Activated CD4-positive, CD25-positive, alpha-beta regulatory T cell (primary cell): Measurements from ENCODE around the gene KRTAP1-4.
"Not testable (repeated sequence)": the region's sequence is repeated elsewhere in the genome, so short reads cannot be mapped to it uniquely, and the experiment has no call there.

Source experiments
- DNase-seq, 4 experiments: peaks; one replicate each; lab custom pipeline; 2025; lab: John Stamatoyannopoulos, UW

The KRTAP1-4 gene

DNA sequence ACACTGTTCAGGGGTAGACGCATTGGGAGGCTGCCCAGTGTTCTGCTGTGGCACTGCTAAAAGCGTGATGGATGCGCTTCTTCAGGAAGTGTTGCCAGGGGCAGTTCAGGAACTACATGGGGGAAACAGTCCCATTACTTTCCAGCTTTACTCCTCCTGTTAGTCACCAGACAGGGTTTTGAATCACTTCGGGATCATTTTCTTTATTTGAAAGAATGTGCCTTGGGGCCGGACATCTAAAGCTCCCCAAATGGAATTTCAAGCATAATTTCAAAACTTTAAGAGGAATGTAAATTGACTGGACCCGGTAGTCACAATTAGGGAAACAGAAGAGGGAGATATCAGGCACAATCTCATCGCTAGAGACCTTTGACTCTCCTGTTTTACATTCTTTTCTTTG lies 18.4 kb upstream of the KRTAP1-4 start:
- no peak for DNase-seq

DNA sequence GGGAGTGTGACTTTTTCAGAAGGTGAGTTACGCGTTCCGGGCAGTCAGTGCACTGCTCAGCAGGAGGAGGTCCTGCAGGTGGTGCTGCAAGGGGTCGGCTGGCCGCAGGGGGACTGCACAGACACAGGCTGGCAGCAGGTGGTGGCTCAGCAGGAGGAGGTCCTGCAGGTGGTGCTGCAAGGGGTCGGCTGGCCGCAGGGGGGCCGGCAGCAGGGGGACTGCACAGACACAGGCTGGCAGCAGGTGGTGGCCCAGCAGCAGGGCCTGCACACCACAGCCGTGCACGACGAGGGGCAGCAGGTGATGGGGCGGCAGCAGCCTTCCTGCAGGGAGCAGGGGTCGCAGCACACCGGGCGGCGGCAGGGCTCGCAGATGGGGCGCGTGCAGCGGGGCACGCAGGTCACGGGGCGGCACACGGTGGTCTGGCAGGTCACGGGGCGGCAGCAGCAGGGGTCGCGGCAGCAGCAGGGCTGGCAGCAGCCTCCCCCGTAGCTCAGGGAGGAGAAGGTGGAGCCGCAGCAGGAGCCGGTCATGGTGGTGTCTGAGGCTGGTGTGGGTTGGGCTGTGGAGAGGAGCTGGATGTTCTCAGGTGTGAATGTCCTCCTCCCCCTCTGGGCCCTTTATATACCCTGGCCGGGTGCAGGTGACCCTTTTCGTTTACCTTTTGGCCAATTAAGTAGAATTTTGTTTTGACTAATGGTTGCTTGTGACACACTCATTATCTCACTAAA lies 16.9 kb upstream of the KRTAP1-4 start, which contains the start of gene KRTAP2-1:
KRTAP2-1 (minus strand) TSS at position 582 of the 731 bp plus-strand sequence; CDS start at position 533, 49 bp downstream.
- not testable (repeated sequence) for DNase-seq

DNA sequence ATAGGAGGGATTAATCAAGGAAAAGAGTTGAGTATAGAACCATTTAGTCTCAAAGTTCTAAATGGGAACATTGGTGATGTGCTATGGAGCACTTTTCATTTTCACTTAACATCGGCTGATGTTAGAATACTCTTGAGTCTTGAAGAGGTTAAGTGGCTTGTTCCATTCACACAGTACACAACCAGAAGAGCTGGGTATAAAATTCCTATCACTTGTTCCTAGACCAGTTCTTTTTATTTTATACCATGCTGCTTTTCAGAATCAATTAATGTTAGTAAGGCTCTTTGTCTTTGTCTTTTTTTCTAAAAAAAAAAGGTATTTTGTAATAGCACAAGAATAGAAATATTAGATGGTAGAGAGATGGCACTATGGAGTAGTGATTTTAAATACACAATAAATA lies 13.0 kb upstream of the KRTAP1-4 start:
- no peak for DNase-seq

DNA sequence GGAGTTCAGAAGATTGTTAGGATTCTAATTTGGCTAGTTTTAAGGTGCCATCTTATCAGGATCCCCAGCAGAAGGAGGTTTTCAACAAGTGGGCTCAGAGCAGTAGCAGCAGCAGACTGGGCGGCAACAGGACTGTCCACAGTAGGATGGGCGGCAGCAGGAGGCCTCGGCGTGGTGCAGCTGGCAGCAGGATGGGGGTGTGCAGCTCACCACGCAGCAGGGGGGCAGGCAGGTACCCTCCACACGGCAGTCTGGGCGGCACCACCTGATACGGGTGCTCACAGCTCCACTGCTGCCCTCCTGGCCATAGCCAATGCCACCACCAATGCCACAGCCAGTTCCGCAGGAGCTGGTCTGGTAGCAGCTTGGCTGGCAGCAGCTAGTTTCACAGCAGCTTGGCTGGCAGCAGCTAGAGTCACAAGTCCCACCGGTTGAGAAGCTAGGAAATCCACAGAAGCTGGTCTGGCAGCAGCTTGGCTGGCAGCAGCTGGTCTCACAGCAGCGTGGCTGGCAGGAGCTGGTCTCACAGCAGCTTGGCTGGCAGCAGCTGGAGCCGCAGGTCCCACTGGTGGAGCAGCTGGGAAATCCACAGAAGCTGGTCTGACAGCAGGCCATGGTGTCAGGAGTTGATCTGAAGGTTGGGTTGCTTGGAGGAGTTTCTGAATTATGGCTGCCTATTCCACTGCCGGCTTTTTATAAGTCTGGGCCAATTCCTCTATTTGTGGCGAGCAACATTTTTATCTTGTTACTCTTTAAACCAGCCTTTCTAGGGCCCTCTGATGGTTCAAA lies 11.0 kb upstream of the KRTAP1-4 start, which contains the start of gene KRTAP1-1:
KRTAP1-1 (minus strand) TSS at position 668 of the 789 bp plus-strand sequence; CDS start at position 615, 53 bp downstream.
- not testable (repeated sequence) for DNase-seq

DNA sequence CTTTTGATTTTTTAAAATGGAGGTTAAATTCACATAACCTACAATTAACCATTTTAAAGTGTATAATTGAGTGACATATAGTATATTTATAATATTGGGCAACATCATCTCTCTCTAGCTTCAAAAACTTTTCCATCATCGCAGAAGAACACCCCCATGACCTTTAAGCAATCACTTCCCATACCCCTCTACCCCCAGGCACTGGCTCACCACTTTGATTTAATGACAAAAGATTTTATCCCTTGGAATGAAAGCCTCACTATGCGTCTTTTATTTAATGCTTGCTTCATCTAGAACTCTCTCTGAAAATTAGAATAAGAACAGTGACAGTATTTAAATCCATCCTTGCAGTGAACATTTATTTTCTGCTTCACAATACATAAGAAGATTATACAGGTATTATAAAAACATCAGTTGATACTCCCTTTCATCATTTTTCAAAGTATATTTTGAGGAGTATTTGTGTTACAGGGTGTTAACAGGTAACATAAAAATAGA lies 7.9 kb upstream of the KRTAP1-4 start:
- no peak for DNase-seq

DNA sequence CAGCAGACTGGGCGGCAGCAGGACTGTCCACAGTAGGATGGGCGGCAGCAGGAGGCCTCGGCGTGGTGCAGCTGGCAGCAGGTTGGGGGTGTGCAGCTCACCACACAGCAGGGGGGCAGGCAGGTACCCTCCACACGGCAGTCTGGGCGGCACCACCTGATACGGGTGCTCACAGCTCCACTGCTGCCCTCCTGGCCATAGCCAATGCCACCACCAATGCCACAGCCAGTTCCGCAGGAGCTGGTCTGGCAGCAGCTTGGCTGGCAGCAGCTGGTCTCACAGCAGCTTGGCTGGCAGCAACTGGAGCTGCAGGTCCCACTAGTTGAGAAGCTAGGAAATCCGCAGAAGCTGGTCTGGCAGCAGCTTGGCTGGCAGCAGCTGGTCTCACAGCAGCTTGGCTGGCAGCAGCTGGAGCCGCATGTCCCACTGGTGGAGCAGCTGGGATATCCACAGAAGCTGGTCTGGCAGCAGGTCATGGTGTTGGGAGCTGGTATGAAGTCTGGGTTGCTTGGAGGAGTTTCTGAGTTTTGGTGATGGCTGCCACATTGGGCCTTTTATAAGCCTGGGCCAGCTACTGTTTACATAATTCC lies 4.4 kb upstream of the KRTAP1-4 start, which contains the start of gene KRTAP1-3:
KRTAP1-3 (minus strand) TSS at position 529 of the 590 bp plus-strand sequence; CDS start at position 476, 53 bp downstream.
- not testable (repeated sequence) for DNase-seq

DNA sequence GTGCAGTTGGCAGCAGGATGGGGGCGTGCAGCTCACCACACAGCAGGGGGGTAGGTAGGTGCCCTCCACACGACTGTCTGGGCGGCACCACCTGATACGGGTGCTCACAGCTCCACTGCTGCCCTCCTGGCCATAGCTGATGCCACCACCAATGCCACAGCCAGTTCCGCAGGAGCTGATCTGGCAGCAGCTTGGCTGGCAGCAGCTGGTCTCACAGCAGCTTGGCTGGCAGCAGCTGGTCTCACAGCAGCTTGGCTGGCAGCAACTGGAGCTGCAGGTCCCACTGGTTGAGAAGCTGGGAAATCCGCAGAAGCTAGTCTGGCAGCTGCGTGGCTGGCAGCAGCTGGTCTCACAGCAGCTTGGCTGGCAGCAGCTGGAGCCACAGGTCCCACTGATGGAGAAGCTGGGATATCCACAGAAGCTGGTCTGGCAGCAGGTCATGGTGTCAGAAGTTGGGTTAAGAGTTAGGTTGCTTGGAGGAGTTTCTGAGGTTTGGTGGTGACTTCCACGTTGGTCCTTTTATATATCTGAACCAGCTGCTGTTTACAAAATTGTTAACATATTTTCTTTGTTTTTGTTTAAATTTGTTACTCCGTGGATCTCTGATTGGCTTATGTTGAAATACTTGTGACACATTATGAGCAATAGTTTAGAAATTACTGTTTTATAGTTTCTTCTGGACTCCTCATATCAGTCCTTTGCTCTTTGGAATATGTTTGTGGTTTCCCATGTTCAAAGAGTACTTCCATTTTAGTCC lies 3.1 kb downstream of the KRTAP1-4 start, which contains the start of gene KRTAP1-5:
KRTAP1-5 (minus strand) TSS at position 494 of the 757 bp plus-strand sequence; CDS start at position 441, 53 bp downstream.
- no peak for DNase-seq

DNA sequence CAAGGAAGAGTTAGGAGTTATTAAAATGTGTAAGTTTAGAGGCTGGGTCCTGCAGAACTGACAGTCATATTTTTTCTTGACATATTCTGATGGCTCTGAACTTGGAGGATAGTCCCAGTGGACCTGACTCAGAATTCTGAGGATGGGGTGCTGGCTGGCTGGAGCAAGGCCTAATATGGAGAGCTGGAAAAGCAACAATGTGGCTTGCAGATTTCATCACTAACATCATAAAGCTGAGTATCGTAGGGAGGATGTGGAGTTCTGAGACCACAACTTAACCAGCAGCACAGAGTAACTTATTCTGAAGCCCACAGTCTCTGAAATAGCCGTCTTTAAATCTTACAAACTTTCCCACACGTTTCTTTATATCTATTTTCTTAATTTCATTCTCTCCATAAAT lies 5.3 kb downstream of the KRTAP1-4 start:
- no peak for DNase-seq

DNA sequence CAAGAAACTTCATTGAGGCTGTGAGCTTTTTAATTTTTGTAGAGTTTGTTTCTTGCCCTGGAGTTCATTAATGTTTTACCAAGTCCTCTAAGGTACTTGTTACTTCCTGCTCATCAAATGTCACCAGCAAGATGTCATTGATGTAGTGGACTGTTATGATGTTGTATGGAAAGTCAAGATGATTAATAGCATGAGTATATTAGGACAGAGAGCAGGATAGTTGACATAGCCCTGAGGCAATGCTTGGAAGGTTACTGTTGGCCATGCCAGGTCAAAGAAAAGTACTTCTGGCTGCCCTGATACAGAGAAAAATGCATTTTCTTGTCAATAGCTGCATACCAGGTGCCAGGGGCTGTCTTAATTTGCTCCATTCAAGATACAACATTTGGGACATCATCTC lies 9.7 kb downstream of the KRTAP1-4 start:
- no peak for DNase-seq

DNA sequence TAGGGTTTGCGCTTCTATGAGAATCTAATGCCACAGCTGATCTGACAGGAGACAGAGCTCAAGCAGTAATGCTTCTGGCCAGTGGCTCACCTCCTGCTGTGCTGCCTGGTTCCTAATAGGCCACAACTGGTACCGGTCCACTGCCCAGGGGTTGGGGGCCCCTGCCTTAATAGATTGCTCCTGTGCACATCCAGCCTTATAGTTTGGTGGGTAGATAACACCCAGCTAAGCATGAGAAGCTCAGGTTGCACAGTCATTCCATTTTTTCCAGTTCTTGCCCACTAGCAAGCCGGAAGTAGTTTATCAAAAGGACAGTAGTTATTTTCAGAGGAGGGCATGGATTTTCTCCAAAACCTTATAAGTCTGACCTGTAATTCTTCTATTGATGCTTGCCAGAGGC lies 10.6 kb downstream of the KRTAP1-4 start:
- no peak for DNase-seq

DNA sequence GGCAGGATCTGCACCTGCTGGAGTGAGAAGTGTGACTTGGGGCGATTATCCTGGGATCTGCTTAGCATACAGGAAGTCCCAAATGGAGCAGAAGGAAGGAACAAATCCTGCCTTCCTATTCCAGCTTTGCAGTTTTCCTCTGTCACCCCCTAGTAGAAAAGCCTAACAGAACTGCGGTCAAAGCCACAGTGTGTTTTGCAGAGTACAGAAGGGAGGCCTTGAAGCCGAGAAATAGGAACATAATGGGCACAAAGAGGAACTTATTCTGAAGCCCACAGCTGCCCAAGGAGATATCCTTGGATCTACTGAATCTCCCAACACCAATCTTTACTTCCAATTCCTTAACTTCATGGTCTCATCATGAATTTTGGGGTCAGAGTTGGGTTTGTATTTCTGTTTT lies 11.5 kb downstream of the KRTAP1-4 start:
- no peak for DNase-seq

DNA sequence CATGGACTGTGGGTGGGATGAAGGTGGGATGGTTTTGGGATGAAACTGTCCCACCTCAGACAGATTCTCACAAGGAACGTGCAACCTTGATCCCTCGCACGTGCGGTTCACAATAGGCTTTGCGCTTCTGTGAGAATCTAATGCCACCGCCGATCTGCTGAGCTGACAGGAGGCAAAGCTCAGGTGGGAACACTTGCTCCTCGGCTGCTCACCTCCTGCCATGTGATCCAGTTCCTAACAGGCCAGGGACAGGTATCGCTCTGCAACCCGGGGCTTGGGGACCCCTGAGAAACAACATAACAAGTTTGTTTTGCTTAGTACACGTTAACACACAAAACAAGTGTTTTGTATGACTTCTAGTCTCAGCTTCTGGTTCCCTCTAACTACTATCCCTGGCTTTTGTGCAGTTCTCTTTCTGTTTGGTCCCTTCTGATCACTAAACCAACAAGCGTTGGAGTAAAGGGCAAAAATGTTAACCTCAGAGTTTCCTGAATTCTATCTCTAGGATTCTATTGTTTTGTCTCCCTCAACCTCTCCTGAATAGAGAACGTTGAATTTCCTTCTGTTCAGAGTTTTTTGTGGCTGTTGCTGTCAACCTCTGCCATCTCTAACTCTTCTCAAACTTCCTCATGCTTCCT lies 13.3 kb downstream of the KRTAP1-4 start:
- DNase-seq: no peak

DNA sequence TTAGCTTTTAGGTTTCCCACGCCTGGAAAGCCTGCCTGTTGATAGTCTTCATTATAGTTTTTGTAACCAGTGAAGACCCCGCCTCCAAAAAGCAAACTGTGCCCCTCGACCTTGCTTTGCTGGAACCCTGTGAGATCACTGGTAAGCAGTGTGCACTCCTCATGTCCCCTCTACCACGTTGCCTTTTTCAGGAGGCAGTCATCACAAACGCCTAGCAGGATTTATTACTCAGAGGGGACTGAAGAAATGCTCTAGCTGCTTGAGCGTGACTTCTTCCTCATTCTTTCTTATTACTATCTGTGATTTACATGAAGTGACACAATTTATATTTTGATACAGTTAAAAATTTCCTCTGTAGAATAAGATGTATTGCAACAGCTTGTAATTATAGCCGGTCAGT lies 14.5 kb downstream of the KRTAP1-4 start:
- no peak for DNase-seq

DNA sequence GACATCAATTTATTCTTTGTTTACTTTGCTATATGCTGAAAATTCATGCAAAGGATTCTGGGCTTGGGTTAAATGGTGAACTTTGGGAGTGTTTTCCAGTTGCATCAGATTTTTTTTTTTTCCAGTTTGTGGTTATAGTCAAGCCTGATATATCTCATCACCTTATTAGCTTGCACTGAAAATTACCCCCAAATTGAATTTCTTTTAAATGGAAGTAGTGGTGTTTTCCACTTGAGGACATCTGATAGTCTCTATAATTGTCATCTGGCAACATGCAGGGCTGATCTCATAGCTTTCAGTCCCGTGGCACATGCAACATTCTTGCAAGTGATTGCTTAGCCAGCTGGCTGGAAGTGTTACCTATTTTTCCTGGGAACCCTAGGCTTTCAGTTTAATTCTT lies 16.4 kb downstream of the KRTAP1-4 start:
- no peak for DNase-seq

DNA sequence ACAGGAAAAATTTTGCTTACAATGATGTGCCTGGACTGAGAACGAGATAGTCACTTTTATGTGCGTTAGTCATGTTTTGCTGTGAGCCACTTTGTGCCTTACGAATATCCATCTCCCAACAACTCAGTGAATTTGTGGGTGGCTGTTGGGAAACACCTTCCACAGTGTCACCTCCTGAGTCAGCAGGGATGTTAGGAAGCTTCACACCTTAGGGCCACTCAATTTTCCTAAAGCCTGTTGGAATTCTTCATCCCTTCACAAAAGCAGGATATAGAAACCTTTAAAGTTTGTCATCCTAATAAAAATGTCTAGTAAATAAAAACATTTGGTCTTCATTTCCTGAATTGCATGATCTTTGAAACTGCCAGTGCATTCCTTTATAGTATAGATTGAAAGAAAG lies 16.8 kb downstream of the KRTAP1-4 start:
- DNase-seq: no peak

DNA sequence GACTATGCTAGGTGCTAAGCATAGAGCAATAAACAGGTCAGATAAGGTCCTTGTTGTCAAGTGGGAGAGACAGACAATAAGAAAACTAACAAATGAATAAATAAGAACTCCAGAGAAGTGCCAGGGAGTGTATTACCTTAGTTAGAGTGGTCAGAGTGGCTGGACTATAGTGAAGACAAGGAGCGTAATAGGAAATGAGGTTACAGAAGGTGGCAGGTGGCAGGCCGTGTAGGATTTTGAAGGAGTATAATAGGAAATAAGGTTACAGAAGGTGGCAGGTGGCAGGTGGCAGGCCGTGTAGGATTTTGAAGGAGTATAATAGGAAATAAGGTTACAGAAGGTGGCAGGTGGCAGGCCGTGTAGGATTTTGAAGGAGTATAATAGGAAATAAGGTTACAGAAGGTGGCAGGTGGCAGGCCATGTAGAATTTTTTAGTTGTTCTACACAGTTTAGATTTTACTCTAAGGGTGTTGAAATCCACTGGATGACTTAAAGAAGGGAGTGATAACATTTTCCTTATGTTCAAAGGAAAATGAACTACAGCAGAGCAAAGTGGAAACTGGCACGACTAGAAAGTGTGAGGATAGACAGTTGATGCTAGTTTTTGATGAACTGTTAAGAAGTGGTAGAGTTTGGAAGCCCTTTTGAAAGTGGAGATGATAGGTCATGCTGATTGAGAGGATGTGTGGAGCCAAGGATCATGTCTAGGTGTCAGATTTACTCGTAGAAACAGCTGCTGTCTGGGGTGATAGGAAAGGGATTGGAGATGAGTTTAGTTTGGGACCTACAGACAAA lies 17.5 kb downstream of the KRTAP1-4 start:
- no peak for DNase-seq

DNA sequence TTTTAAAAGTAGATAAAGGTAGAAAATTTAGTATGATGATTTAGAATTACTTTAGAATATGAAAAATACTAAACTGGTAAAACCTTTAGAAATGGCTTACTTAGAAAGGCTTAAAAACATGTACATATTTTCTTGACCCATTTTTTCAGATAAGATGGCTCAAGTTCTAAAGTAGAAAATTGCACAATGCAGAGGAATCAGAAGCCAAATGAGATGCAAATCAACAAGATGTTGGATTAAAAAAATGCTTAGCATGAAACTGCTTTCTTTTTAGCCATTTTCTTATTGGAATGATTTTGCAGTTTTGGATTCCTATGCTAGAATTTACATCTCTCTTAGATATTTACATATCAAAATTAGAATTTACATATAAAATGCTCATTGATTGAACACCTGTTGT lies 19.6 kb downstream of the KRTAP1-4 start:
- no peak for DNase-seq

DNA sequence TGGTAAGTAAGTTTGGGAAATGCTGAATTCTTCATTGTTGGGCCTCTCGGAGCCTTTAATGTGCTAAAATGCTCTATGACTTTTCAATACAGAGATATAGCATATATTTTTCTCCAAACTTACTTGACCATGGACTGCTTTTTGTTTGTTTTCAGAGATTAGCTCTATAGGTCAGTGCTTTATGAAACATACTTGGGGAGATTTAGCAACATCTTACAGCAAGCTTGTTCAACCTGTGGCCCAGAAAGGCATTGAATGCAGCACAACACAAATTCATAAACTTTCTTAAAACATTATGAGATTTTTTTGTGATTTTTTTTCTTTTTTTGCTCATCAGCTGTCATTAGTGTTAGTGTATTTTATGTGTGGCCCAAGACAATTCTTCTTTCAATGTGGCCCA lies 20.1 kb downstream of the KRTAP1-4 start:
- DNase-seq: no peak

DNA sequence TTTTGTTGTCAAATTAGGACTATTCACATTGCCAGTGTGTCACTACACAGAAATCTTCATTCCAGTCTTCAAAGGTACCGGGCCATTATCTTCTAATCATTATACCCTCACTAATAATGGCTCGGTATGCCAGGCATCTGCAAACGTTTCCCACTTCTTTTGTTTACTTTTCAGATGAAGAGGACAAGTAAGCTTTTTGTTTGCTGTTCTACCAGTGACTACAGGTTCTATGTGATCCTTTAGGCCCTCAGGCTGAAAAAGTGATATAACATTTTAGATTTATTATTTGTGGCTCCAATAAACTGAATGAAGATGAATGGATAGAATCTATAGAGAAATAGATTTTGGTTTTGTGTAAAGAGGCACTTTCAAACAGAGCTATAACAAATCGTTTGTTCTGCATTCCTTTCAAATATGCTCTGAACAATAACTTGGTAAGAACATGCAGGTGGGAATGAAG lies 20.7 kb downstream of the KRTAP1-4 start:
- DNase-seq: no peak

DNA sequence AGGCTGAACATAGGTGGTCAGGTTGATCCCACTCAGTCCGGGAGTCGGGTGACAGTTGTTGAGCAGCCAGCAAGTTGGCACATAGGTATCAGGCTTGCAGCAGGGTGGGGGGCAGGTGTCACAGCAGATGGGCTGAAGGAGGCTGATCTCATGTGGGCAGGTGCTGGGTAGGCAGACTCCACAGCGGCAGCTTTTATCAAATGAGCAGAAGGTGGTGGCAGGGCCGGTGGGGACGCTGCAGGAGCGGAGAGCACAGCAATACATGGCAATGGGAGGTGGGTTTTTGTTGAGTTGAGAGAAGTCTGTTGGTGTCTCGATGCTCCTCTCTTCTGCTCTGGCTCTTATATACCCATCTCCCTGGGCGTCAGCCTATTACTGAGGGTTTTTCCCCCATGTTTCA lies 21.2 kb downstream of the KRTAP1-4 start, which contains the start of gene KRTAP3-1:
KRTAP3-1 (minus strand) TSS at position 318 of the 400 bp plus-strand sequence; CDS start at position 264, 54 bp downstream.
- DNase-seq: no peak
